GM12878 (cell line): Measurements from ENCODE around the gene IFITM2. TPM values are rescaled to one million over a fixed set of nuclear protein-coding genes. Genes with fewer than 3 reads are reported as not detected.

Experiments
- BCL11A ChIP-seq: IDR thresholded peaks from 2 replicates; pipeline ENCODE4 v1.6.1; 2011; ENCODE audit warnings: low read depth, low read length
- CHD1 ChIP-seq: IDR thresholded peaks from 2 replicates; pipeline ENCODE4 v1.6.1; 2012; ENCODE audit warnings: low read depth, low read length, improper control_type of control experiment
- CREB1 ChIP-seq: IDR thresholded peaks from 2 replicates; pipeline ENCODE4 v1.6.1; 2012; ENCODE audit warnings: low read depth, mild to moderate bottlenecking, inconsistent platforms
- GABPA ChIP-seq: IDR thresholded peaks from 2 replicates; pipeline ENCODE4 v1.6.1; 2014; ENCODE audit warnings: antibody characterized with exemption, low read depth, mild to moderate bottlenecking, inconsistent platforms
- HDGF ChIP-seq: fragments of 450-650 bp; IDR thresholded peaks from 2 replicates; pipeline ENCODE4 v1.6.1; 2016; ENCODE audit warnings: antibody characterized with exemption
- IRF4 ChIP-seq: IDR thresholded peaks from 2 replicates; pipeline ENCODE4 v1.6.1; 2011; ENCODE audit warnings: low read depth, low read length
- MAX ChIP-seq: IDR thresholded peaks from 2 replicates; pipeline ENCODE4 v1.6.1; 2012; ENCODE audit warnings: low read depth, low read length, improper control_type of control experiment
- MXI1 ChIP-seq: fragments of 150-350 bp; IDR thresholded peaks from 2 replicates; pipeline ENCODE4 v1.6.1; 2011; ENCODE audit warnings: low read depth, mild to moderate bottlenecking, inconsistent platforms, low read length, improper control_type of control experiment
- NR2C2 ChIP-seq: IDR thresholded peaks from 2 replicates; pipeline ENCODE4 v1.6.1; 2011; ENCODE audit warnings: borderline replicate concordance, low read depth; ENCODE audit not compliant: control insufficient read depth, insufficient read length
- NR2F1 ChIP-seq: fragments of 450-650 bp; conservative IDR thresholded peaks from 2 replicates; pipeline ENCODE4 v1.6.1; 2017; ENCODE audit warnings: mild to moderate bottlenecking
- PKNOX1 ChIP-seq: fragments of 450-650 bp; IDR thresholded peaks from 2 replicates; pipeline ENCODE4 v1.6.1; 2016; ENCODE audit warnings: mild to moderate bottlenecking
- POLR2AphosphoS2 ChIP-seq: IDR thresholded peaks from 2 replicates; pipeline ENCODE4 v1.6.1; 2011; ENCODE audit warnings: low read depth, mild to moderate bottlenecking, low read length, improper control_type of control experiment, moderate library complexity
- POLR2AphosphoS5 ChIP-seq: IDR thresholded peaks from 2 replicates; pipeline ENCODE4 v1.6.1; 2011; ENCODE audit warnings: mild to moderate bottlenecking, low read length, inconsistent platforms
- RCOR1 ChIP-seq: conservative IDR thresholded peaks from 2 replicates; pipeline ENCODE4 v1.6.1; 2012; ENCODE audit warnings: low read depth, low read length, improper control_type of control experiment
- RELB ChIP-seq: fragments of 450-650 bp; IDR thresholded peaks from 2 replicates; pipeline ENCODE4 v1.6.1; 2017; ENCODE audit warnings: low read depth, mild to moderate bottlenecking, moderate library complexity
- SPI1 ChIP-seq: IDR thresholded peaks from 2 replicates; pipeline ENCODE4 v1.6.1; 2011; ENCODE audit warnings: low read depth, mild to moderate bottlenecking, low read length, moderate library complexity, borderline replicate concordance; ENCODE audit not compliant: insufficient read depth
- STAT3 ChIP-seq: IDR thresholded peaks from 2 replicates; pipeline ENCODE4 v1.6.1; 2011; ENCODE audit warnings: low read depth, low read length, improper control_type of control experiment
- ZNF24 ChIP-seq: fragments of 450-650 bp; IDR thresholded peaks from 2 replicates; pipeline ENCODE4 v1.6.1; 2017; ENCODE audit warnings: antibody characterized with exemption, mild to moderate bottlenecking
- polyA plus RNA-seq, 11 experiments: library from polyadenylated mRNA; depleted of rRNA in 4 of 11; unstranded in 6 of 11; stranded (reverse) in 5 of 11; fragments of >200 nt; fragmentation: Nextera tagmentation in 4 of 11; fragmentation: Illumina TruSeq in 1 of 11; extraction: Ambion mirVana in 4 of 11; extraction: Trizol in 1 of 11; gene quantifications; 1 replicate in 1 of 11; 2 replicates in 10 of 11; pipeline versions ENCODE4 v1.2.1 to v1.2.3, GENCODE V29; 2011 to 2016; ENCODE audit warnings: inconsistent platforms in 2 of 11, missing spikeins in 2 of 11, low read depth in 1 of 11
- total RNA-seq, 4 experiments: library from RNA; depleted of rRNA in 3 of 4; stranded (reverse); fragments of >200 nt in 3 of 4; fragmentation: Illumina TruSeq in 1 of 4; extraction: Trizol in 1 of 4; gene quantifications; 2 replicates each; pipeline versions ENCODE4 v1.2.1 to v1.2.3, GENCODE V29; 2013 to 2021
- TF ChIP-seq, protein P1 (sequence below): IDR thresholded peaks from 2 replicates; pipeline ENCODE4 v1.6.1; 2012; ENCODE audit warnings: mild to moderate bottlenecking, low read depth, low read length
- TF ChIP-seq, protein P2 (sequence below): IDR thresholded peaks from 2 replicates; pipeline ENCODE4 v1.6.1; 2012; ENCODE audit warnings: improper control_type of control experiment, low read depth, low read length; ENCODE audit not compliant: insufficient replicate concordance

The IFITM2 gene
- total and polyA plus RNA-seq, 10 of the 15 experiments (the other 5 are each of a cell fraction or from before 2014, with no cell fraction given): 116 to 3,672 (median 724) TPM

GRCh38 chr11:313304-313786 is 5.7 kb downstream of the IFITM2 start (continued):
- no peak for TF ChIP-seq PKNOX1
- TF ChIP-seq ZNF24: no peak
- no peak for TF ChIP-seq NR2C2
- TF ChIP-seq, protein P1, sequence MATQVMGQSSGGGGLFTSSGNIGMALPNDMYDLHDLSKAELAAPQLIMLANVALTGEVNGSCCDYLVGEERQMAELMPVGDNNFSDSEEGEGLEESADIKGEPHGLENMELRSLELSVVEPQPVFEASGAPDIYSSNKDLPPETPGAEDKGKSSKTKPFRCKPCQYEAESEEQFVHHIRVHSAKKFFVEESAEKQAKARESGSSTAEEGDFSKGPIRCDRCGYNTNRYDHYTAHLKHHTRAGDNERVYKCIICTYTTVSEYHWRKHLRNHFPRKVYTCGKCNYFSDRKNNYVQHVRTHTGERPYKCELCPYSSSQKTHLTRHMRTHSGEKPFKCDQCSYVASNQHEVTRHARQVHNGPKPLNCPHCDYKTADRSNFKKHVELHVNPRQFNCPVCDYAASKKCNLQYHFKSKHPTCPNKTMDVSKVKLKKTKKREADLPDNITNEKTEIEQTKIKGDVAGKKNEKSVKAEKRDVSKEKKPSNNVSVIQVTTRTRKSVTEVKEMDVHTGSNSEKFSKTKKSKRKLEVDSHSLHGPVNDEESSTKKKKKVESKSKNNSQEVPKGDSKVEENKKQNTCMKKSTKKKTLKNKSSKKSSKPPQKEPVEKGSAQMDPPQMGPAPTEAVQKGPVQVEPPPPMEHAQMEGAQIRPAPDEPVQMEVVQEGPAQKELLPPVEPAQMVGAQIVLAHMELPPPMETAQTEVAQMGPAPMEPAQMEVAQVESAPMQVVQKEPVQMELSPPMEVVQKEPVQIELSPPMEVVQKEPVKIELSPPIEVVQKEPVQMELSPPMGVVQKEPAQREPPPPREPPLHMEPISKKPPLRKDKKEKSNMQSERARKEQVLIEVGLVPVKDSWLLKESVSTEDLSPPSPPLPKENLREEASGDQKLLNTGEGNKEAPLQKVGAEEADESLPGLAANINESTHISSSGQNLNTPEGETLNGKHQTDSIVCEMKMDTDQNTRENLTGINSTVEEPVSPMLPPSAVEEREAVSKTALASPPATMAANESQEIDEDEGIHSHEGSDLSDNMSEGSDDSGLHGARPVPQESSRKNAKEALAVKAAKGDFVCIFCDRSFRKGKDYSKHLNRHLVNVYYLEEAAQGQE: no peak
- TF ChIP-seq RCOR1: no peak
- TF ChIP-seq IRF4: no peak
- peak; percentile 47; the same call in 1 of the 2 replicates for TF ChIP-seq MXI1
- TF ChIP-seq CREB1: no peak
- 0 out of 2 replicates have a peak, but pooled peaks have one; percentile 23 for TF ChIP-seq HDGF
- TF ChIP-seq, protein P2, sequence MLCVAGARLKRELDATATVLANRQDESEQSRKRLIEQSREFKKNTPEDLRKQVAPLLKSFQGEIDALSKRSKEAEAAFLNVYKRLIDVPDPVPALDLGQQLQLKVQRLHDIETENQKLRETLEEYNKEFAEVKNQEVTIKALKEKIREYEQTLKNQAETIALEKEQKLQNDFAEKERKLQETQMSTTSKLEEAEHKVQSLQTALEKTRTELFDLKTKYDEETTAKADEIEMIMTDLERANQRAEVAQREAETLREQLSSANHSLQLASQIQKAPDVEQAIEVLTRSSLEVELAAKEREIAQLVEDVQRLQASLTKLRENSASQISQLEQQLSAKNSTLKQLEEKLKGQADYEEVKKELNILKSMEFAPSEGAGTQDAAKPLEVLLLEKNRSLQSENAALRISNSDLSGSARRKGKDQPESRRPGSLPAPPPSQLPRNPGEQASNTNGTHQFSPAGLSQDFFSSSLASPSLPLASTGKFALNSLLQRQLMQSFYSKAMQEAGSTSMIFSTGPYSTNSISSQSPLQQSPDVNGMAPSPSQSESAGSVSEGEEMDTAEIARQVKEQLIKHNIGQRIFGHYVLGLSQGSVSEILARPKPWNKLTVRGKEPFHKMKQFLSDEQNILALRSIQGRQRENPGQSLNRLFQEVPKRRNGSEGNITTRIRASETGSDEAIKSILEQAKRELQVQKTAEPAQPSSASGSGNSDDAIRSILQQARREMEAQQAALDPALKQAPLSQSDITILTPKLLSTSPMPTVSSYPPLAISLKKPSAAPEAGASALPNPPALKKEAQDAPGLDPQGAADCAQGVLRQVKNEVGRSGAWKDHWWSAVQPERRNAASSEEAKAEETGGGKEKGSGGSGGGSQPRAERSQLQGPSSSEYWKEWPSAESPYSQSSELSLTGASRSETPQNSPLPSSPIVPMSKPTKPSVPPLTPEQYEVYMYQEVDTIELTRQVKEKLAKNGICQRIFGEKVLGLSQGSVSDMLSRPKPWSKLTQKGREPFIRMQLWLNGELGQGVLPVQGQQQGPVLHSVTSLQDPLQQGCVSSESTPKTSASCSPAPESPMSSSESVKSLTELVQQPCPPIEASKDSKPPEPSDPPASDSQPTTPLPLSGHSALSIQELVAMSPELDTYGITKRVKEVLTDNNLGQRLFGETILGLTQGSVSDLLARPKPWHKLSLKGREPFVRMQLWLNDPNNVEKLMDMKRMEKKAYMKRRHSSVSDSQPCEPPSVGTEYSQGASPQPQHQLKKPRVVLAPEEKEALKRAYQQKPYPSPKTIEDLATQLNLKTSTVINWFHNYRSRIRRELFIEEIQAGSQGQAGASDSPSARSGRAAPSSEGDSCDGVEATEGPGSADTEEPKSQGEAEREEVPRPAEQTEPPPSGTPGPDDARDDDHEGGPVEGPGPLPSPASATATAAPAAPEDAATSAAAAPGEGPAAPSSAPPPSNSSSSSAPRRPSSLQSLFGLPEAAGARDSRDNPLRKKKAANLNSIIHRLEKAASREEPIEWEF: no peak
- no peak for TF ChIP-seq STAT3
- no peak for TF ChIP-seq RELB
- no peak for TF ChIP-seq GABPA
- TF ChIP-seq POLR2AphosphoS2: no peak
- TF ChIP-seq SPI1: no peak
- TF ChIP-seq POLR2AphosphoS5: no peak; the same call in 1 of the 2 replicates
- no peak for TF ChIP-seq BCL11A
- 0 out of 2 replicates have a peak, but pooled peaks have one; percentile 66 for TF ChIP-seq CHD1
- no peak for TF ChIP-seq NR2F1
- TF ChIP-seq MAX: no peak
